ENCODE measurements around the gene SLC13A2.

DNA sequence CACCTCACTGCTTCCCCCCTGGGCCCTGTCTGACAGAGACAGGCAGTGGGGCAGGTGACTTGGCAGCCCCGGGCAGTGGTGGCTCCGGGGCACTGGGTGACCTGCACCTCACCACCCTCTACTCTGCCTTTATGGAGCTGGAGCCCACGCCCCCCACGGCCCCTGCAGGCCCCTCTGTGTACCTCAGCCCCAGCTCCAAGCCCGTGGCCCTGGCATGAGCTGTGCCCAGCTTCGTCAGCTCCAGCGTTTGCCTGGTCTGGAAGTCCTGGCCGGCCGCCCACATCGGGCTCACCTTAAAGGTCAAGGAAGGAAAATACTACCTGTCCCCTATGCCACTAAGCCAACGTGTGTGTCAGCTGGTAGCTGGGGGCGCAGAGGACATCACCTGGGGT lies 63.8 kb downstream of the SLC13A2 start:
- TF ChIP-seq CTCF (IDR thresholded peaks at IDR 0.05) = no peak
- no peak for TF ChIP-seq EZH2phosphoT487 (IDR thresholded peaks at IDR 0.05)
- TF ChIP-seq EZH2 (IDR thresholded peaks at IDR 0.05) = no peak

All from neural progenitor cell (in vitro differentiated cells).